ENCODE data around the gene OSBPL9.

The OSBPL9 gene

GRCh38 chr1:51618715-51619114 is 1.8 kb downstream of the OSBPL9 start:
- no peaks in the 10 kb centered on the region for H3K36me3 ChIP-seq (ENCODE audit: insufficient read depth, low read length)
- no peaks in the 10 kb centered on the region for H3K9me3 ChIP-seq (ENCODE audit: low read length)
- no peak overlapping the region for H3K4me3 ChIP-seq (ENCODE audit: low read length)
- H2AFZ ChIP-seq (ENCODE audit: low read depth, low read length) = no peak overlapping the region
- no peaks in the 10 kb centered on the region for H3K27me3 ChIP-seq (ENCODE audit: insufficient read depth, low read length)
- H3K4me1 ChIP-seq (ENCODE audit: insufficient read depth, low read length) = peaks cover 18% of the 10 kb centered on the region

DNA sequence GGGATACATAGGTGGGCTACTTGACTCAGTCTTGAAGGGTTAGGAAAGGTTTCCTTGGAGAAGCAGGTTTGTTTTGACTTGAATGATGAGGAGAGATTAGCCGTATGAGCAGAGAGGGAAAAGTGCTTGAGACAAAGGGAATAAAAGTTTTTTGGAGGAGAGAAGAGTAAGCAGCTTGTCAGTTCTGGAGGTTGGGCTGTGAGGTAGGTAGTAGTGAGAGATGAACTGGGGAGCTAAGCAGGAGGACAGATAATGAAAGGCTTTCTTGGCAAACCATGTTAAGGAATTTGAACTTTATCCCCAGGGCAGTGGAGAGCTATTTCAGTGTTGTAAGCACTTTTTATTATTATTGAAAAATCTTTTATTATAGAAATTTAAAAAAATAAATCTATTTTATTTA is 3.6 kb downstream of the OSBPL9 start:
- Histone ChIP-seq H3K4me1 (ENCODE audit: insufficient read depth, low read length) (peaks cover 18% of the 10 kb centered on the region), H3K9me3 (ENCODE audit: low read length) (no peaks in the 10 kb centered on the region), H3K36me3 (ENCODE audit: insufficient read depth, low read length) (no peaks in the 10 kb centered on the region), H3K4me3 (ENCODE audit: low read length) (no peak overlapping the region), H3K27me3 (ENCODE audit: insufficient read depth, low read length) (no peaks in the 10 kb centered on the region), H2AFZ (ENCODE audit: low read depth, low read length) (no peak overlapping the region)

DNA sequence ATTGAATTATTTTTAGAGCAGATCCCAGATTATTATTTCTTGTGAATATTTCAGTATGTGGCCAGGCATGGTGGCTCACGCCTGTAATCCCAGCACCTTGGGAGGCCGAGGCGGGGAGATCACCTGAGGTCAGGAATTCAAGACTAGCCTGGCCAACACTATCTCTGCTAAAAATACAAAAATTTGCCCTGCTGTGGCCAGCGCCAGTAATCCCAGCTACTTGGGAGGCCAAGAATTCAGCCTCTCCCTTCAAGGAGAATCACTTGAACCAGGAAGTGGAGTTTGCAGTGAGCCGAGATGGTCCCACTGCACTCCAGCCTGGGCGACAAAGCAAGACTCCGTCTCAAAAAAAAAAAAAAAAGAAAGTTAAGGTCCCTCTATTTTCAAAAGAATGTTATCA is 4.3 kb downstream of the OSBPL9 start:
- Histone ChIP-seq H2AFZ (ENCODE audit: low read depth, low read length) (no peak overlapping the region), H3K4me1 (ENCODE audit: insufficient read depth, low read length) (peaks cover 18% of the 10 kb centered on the region), H3K9me3 (ENCODE audit: low read length) (no peaks in the 10 kb centered on the region), H3K27me3 (ENCODE audit: insufficient read depth, low read length) (no peaks in the 10 kb centered on the region), H3K36me3 (ENCODE audit: insufficient read depth, low read length) (no peaks in the 10 kb centered on the region), H3K4me3 (ENCODE audit: low read length) (no peak overlapping the region)

GRCh38 chr1:51621841-51622454 is 5.1 kb downstream of the OSBPL9 start:
- no peak overlapping the region for H3K4me3 ChIP-seq (ENCODE audit: low read length)
- H3K4me1 ChIP-seq (ENCODE audit: insufficient read depth, low read length) = peaks cover 14% of the 10 kb centered on the region
- H3K27me3 ChIP-seq (ENCODE audit: insufficient read depth, low read length) = no peaks in the 10 kb centered on the region
- no peak overlapping the region for H2AFZ ChIP-seq (ENCODE audit: low read depth, low read length)
- no peaks in the 10 kb centered on the region for H3K9me3 ChIP-seq (ENCODE audit: low read length)
- H3K36me3 ChIP-seq (ENCODE audit: insufficient read depth, low read length) = no peaks in the 10 kb centered on the region

- Histone ChIP-seq H3K36me3 (ENCODE audit: insufficient read depth, low read length) (no peaks in the 10 kb centered on the region), H3K27me3 (ENCODE audit: insufficient read depth, low read length) (no peaks in the 10 kb centered on the region), H3K4me1 (ENCODE audit: insufficient read depth, low read length) (peaks cover 14% of the 10 kb centered on the region), H3K9me3 (ENCODE audit: low read length) (no peaks in the 10 kb centered on the region), H2AFZ (ENCODE audit: low read depth, low read length) (no peak overlapping the region), H3K4me3 (ENCODE audit: low read length) (no peak overlapping the region)
Observed at GRCh38 chr1:51622455-51622913, 5.6 kb downstream of the OSBPL9 start.

DNA sequence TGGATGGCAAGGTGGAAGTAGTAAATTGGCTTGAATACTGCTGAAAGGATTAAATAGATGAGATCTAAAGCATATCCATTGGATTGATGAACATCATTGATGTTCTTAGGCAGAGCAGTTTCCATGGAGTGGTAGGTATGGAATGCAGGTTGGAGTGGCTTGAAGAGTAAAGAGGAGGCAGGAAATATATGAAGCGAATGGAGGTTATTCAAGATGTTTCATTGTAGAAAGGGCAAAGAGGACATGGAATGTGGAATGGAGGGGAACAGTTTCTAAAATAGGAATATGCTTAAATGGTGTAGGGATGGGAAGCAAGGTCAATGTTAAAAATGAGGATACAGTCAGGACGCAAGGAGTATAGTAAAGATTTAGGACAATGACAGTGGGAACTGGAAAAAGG is 6.1 kb downstream of the OSBPL9 start:
- Histone ChIP-seq H2AFZ (ENCODE audit: low read depth, low read length) (no peak overlapping the region), H3K27me3 (ENCODE audit: insufficient read depth, low read length) (no peaks in the 10 kb centered on the region), H3K9me3 (ENCODE audit: low read length) (no peaks in the 10 kb centered on the region), H3K36me3 (ENCODE audit: insufficient read depth, low read length) (no peaks in the 10 kb centered on the region), H3K4me1 (ENCODE audit: insufficient read depth, low read length) (peaks cover 10% of the 10 kb centered on the region), H3K4me3 (ENCODE audit: low read length) (no peak overlapping the region)

DNA sequence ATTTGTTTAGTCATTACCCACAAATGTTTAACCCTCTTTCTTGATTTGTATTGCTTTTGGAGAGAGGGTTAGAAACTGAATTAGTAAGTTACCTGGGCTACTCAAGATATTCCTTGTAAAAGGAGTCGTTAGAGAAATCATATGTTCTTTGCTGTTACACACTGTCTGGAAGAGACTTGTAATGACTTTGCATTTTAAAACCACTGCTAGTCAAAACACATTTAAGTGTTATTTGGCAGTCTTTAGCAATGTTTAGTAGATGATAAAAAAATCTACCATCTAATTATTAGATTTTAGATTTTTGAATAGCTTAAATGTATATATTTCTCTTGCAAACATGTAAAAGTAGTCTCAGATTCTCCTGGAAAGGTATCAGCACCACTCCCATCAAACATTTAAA is 6.6 kb downstream of the OSBPL9 start:
- Histone ChIP-seq H3K4me1 (ENCODE audit: insufficient read depth, low read length) (peaks cover 8% of the 10 kb centered on the region), H3K4me3 (ENCODE audit: low read length) (no peak overlapping the region), H2AFZ (ENCODE audit: low read depth, low read length) (no peak overlapping the region), H3K27me3 (ENCODE audit: insufficient read depth, low read length) (no peaks in the 10 kb centered on the region), H3K36me3 (ENCODE audit: insufficient read depth, low read length) (no peaks in the 10 kb centered on the region), H3K9me3 (ENCODE audit: low read length) (no peaks in the 10 kb centered on the region)

GRCh38 chr1:51624855-51625254 is 8.0 kb downstream of the OSBPL9 start:
- Histone ChIP-seq H3K4me3 (ENCODE audit: low read length) (no peak overlapping the region), H3K9me3 (ENCODE audit: low read length) (no peaks in the 10 kb centered on the region), H3K4me1 (ENCODE audit: insufficient read depth, low read length) (peaks cover 8% of the 10 kb centered on the region), H2AFZ (ENCODE audit: low read depth, low read length) (no peak overlapping the region), H3K27me3 (ENCODE audit: insufficient read depth, low read length) (no peaks in the 10 kb centered on the region), H3K36me3 (ENCODE audit: insufficient read depth, low read length) (no peaks in the 10 kb centered on the region)

- H2AFZ ChIP-seq (ENCODE audit: low read depth, low read length) = no peak overlapping the region
Observed at GRCh38 chr1:51627672-51628071, 10.8 kb downstream of the OSBPL9 start.

GRCh38 chr1:51628715-51629590 is 12.1 kb downstream of the OSBPL9 start:
- no peaks in the 10 kb centered on the region for H3K4me1 ChIP-seq (ENCODE audit: insufficient read depth, low read length)

More at GRCh38 chr1:51627672-51628071, 10.8 kb downstream of the OSBPL9 start:
- Histone ChIP-seq H3K4me1 (ENCODE audit: insufficient read depth, low read length) (peaks cover 3% of the 10 kb centered on the region), H3K4me3 (ENCODE audit: low read length) (no peak overlapping the region), H3K36me3 (ENCODE audit: insufficient read depth, low read length) (no peaks in the 10 kb centered on the region), H3K9me3 (ENCODE audit: low read length) (no peaks in the 10 kb centered on the region), H3K27me3 (ENCODE audit: insufficient read depth, low read length) (no peaks in the 10 kb centered on the region)

DNA sequence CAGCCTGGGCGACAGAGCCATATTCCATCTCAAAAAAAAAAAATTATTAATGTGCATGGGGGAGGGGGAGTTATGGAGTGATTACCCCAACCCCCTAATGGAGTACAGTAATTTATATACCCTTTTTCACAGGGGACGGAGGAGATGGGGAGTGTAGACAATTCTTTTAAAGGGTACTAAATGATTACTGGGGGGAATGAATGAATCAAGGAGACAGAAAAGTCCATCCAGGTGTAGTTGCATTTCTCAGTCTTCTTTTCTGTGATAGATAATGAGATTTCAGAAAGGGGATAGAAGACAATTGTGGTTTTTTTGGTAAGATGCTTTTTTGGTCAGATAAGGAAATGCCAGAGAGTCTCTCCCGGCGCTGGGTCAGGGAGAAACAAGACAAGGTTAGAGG is 13.0 kb downstream of the OSBPL9 start:
- Histone ChIP-seq H2AFZ (ENCODE audit: low read depth, low read length) (no peak overlapping the region), H3K4me3 (ENCODE audit: low read length) (no peak overlapping the region), H3K4me1 (ENCODE audit: insufficient read depth, low read length) (no peaks in the 10 kb centered on the region), H3K9me3 (ENCODE audit: low read length) (no peaks in the 10 kb centered on the region), H3K36me3 (ENCODE audit: insufficient read depth, low read length) (no peaks in the 10 kb centered on the region), H3K27me3 (ENCODE audit: insufficient read depth, low read length) (no peaks in the 10 kb centered on the region)

More at GRCh38 chr1:51628715-51629590, 12.1 kb downstream of the OSBPL9 start:
- Histone ChIP-seq H3K9me3 (ENCODE audit: low read length) (no peaks in the 10 kb centered on the region), H3K4me3 (ENCODE audit: low read length) (no peak overlapping the region), H3K36me3 (ENCODE audit: insufficient read depth, low read length) (no peaks in the 10 kb centered on the region), H2AFZ (ENCODE audit: low read depth, low read length) (no peak overlapping the region), H3K27me3 (ENCODE audit: insufficient read depth, low read length) (no peaks in the 10 kb centered on the region)

DNA sequence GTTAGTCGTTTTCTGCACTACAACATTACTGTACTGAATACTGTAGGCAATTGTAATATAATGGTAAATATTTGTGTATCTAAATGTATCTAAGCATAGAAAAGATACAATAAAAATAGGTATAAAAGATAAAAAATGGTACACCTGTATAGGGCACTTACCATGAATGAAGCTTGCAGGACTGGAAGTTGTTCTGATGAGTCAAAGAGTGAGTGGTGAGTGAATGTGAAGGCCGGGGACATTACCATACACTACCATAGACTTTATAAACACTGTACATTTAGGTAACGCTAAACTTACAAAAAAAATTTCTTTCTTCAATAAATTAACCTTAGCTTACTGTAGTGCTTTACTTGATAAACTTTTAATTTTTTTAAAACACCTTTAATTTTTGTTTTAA is 13.5 kb downstream of the OSBPL9 start:
- Histone ChIP-seq H3K27me3 (ENCODE audit: insufficient read depth, low read length) (no peaks in the 10 kb centered on the region), H3K4me1 (ENCODE audit: insufficient read depth, low read length) (no peaks in the 10 kb centered on the region), H3K9me3 (ENCODE audit: low read length) (no peaks in the 10 kb centered on the region), H2AFZ (ENCODE audit: low read depth, low read length) (no peak overlapping the region), H3K4me3 (ENCODE audit: low read length) (no peak overlapping the region), H3K36me3 (ENCODE audit: insufficient read depth, low read length) (no peaks in the 10 kb centered on the region)

DNA sequence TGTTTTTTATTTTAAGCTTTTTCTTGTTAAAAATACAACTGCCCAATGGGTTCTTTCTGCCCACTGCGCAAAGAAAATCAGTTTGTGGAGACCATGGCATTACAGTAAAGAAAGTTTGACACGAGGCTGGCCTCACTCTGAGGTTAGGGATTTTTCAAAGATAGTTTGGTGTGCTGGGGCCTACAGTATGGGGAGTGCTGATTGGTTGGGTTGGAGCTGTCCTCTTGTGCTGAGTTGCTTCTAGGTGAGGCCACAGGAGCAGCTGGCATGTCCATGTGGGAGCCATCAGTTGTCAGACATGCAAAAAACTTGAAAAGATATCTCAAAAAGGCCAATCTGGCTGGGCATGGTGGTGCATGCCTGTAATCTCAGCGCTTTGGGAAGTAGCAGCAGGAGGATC is 14.0 kb downstream of the OSBPL9 start:
- H3K4me3 ChIP-seq (ENCODE audit: low read length) = no peak overlapping the region
- no peaks in the 10 kb centered on the region for H3K36me3 ChIP-seq (ENCODE audit: insufficient read depth, low read length)

More for the DNA sequence above, 14.0 kb downstream of the OSBPL9 start:
- H3K4me1 ChIP-seq (ENCODE audit: insufficient read depth, low read length) = no peaks in the 10 kb centered on the region
- no peaks in the 10 kb centered on the region for H3K9me3 ChIP-seq (ENCODE audit: low read length)
- H2AFZ ChIP-seq (ENCODE audit: low read depth, low read length) = no peak overlapping the region
- H3K27me3 ChIP-seq (ENCODE audit: insufficient read depth, low read length) = no peaks in the 10 kb centered on the region

Data from neuron (in vitro differentiated cells).